Activated naive CD4-positive, alpha-beta T cell treated with anti-CD3 and anti-CD28 coated beads, Interleukin-2, amount 10 ng/mL, durations not matched to agents 7 days and 5 days (primary cell): ENCODE results near the gene RILPL1.
"Not testable (repeated sequence)": the region's sequence is repeated elsewhere in the genome, so short reads cannot be mapped to it uniquely, and the experiment has no call there.

Experiments used
- CTCF ChIA-PET: fragments of 350-600 bp; sonication (Branson Sonifier 250); formaldehyde crosslinking; loops from one replicate; lab custom pipeline; 2021; ENCODE audit warnings: antibody characterized with exemption; lab: Charles Lee
- DNase-seq: peaks from one replicate; pipeline ENCODE4 v3.0.0-alpha.2; 2020
- H3K27ac Mint-ChIP-seq: one replicate; pipeline ENCODE4 v1.8.0; 2021; ENCODE audit warnings: mild to moderate bottlenecking, moderate library complexity, mixed read lengths
- H3K27me3 Mint-ChIP-seq: one replicate; pipeline ENCODE4 v1.8.0; 2021; ENCODE audit warnings: mild to moderate bottlenecking, mixed read lengths
- H3K36me3 Mint-ChIP-seq: one replicate; pipeline ENCODE4 v1.8.0; 2021; ENCODE audit warnings: mixed read lengths
- H3K4me1 Mint-ChIP-seq: one replicate; pipeline ENCODE4 v1.8.0; 2021; ENCODE audit warnings: mixed read lengths
- H3K4me3 Mint-ChIP-seq: one replicate; pipeline ENCODE4 v1.8.0; 2021; ENCODE audit warnings: mild to moderate bottlenecking, moderate library complexity, mixed read lengths
- H3K9me3 Mint-ChIP-seq: one replicate; pipeline ENCODE4 v1.8.0; 2021; ENCODE audit warnings: mixed read lengths

Gene RILPL1

GRCh38 chr12:123478069-123478468, 55.5 kb downstream of the RILPL1 start:
- Mint-ChIP-seq H3K36me3 (peaks cover 8% of the 10 kb centered on the region), H3K9me3 (no peaks in the 10 kb centered on the region), H3K27ac (no peak overlapping the region), H3K27me3 (no peaks in the 10 kb centered on the region), H3K4me1 (peaks cover 35% of the 10 kb centered on the region), H3K4me3 (no peak overlapping the region)
- CTCF ChIA-PET: no interaction called here
- no peak for DNase-seq

GRCh38 chr12:123475246-123475703, 58.2 kb downstream of the RILPL1 start:
- H3K27ac Mint-ChIP-seq: peak overlapping the region; percentile 81
- H3K27me3 Mint-ChIP-seq: no peaks in the 10 kb centered on the region
- DNase-seq: no peak
- CTCF ChIA-PET: interaction anchor here (0.6 kb wide), 1 partner anchor 107 kb away, joined by 3 read pairs; no protein-coding TSS in a partner anchor
- peak overlapping the region; percentile 30 for H3K4me3 Mint-ChIP-seq
- H3K9me3 Mint-ChIP-seq: no peaks in the 10 kb centered on the region
- H3K36me3 Mint-ChIP-seq: peaks cover 12% of the 10 kb centered on the region
- peaks cover 28% of the 10 kb centered on the region for H3K4me1 Mint-ChIP-seq

GRCh38 chr12:123474485-123475245, 58.9 kb downstream of the RILPL1 start:
- no peak for DNase-seq
- Mint-ChIP-seq H3K27me3 (no peaks in the 10 kb centered on the region), H3K4me3 (peak overlapping the region; percentile 30), H3K4me1 (peaks cover 24% of the 10 kb centered on the region), H3K36me3 (peaks cover 12% of the 10 kb centered on the region), H3K9me3 (no peaks in the 10 kb centered on the region), H3K27ac (peak overlapping the region; percentile 81)
- CTCF ChIA-PET: interaction anchor here (0.6 kb wide), 1 partner anchor 107 kb away, joined by 3 read pairs; no protein-coding TSS in a partner anchor

GRCh38 chr12:123472438-123472849, 61.1 kb downstream of the RILPL1 start:
- Mint-ChIP-seq H3K9me3 (no peaks in the 10 kb centered on the region), H3K4me1 (peaks cover 22% of the 10 kb centered on the region), H3K36me3 (peaks cover 16% of the 10 kb centered on the region), H3K27me3 (no peaks in the 10 kb centered on the region), H3K27ac (no peak overlapping the region), H3K4me3 (no peak overlapping the region)
- CTCF ChIA-PET: no interaction called here
- no peak for DNase-seq

- no peaks in the 10 kb centered on the region for H3K9me3 Mint-ChIP-seq
- CTCF ChIA-PET: interaction anchor here (1.4 kb wide), 1 partner anchor 11 kb away, joined by 4 read pairs; no protein-coding TSS in a partner anchor
- H3K36me3 Mint-ChIP-seq: peaks cover 24% of the 10 kb centered on the region
- H3K27me3 Mint-ChIP-seq: no peaks in the 10 kb centered on the region
- H3K4me1 Mint-ChIP-seq: peaks cover 19% of the 10 kb centered on the region
- no peak overlapping the region for H3K4me3 Mint-ChIP-seq
- no peak for DNase-seq
- no peak overlapping the region for H3K27ac Mint-ChIP-seq
These were observed 62.0 kb downstream of the RILPL1 start for GRCh38 chr12:123471374-123472068.

GRCh38 chr12:123469978-123470377, 63.5 kb downstream of the RILPL1 start:
- CTCF ChIA-PET: interaction anchor here (1.4 kb wide), 1 partner anchor 10 kb away, joined by 4 read pairs; no protein-coding TSS in a partner anchor
- Mint-ChIP-seq H3K27ac (no peak overlapping the region), H3K4me1 (peaks cover 14% of the 10 kb centered on the region), H3K36me3 (peaks cover 33% of the 10 kb centered on the region), H3K27me3 (no peaks in the 10 kb centered on the region), H3K9me3 (no peaks in the 10 kb centered on the region), H3K4me3 (no peak overlapping the region)
- DNase-seq: no peak

- Mint-ChIP-seq H3K4me3 (no peak overlapping the region), H3K36me3 (peaks cover 39% of the 10 kb centered on the region), H3K9me3 (no peaks in the 10 kb centered on the region), H3K27ac (no peak overlapping the region), H3K27me3 (no peaks in the 10 kb centered on the region), H3K4me1 (peaks cover 8% of the 10 kb centered on the region)
- CTCF ChIA-PET: interaction anchor here (1.0 kb wide), 1 partner anchor 42 kb away, joined by 3 read pairs; no protein-coding TSS in a partner anchor
- DNase-seq: no peak
These were observed 64.7 kb downstream of the RILPL1 start for GRCh38 chr12:123468786-123469185.

GRCh38 chr12:123465084-123465483, 68.4 kb downstream of the RILPL1 start:
- CTCF ChIA-PET: no interaction called here
- H3K27me3 Mint-ChIP-seq: no peaks in the 10 kb centered on the region
- no peak overlapping the region for H3K27ac Mint-ChIP-seq
- H3K9me3 Mint-ChIP-seq: no peaks in the 10 kb centered on the region
- no peak for DNase-seq
- H3K4me3 Mint-ChIP-seq: no peak overlapping the region
- H3K4me1 Mint-ChIP-seq: peaks cover 23% of the 10 kb centered on the region
- peaks cover 49% of the 10 kb centered on the region for H3K36me3 Mint-ChIP-seq

- H3K27me3 Mint-ChIP-seq, H3K9me3 Mint-ChIP-seq, H3K4me3 Mint-ChIP-seq, H3K27ac Mint-ChIP-seq, DNase-seq, CTCF ChIA-PET: not testable (repeated sequence)
- H3K36me3 Mint-ChIP-seq: peaks cover 58% of the 10 kb centered on the region
- peaks cover 35% of the 10 kb centered on the region for H3K4me1 Mint-ChIP-seq
These were observed 70.3 kb downstream of the RILPL1 start for GRCh38 chr12:123463174-123463573.

GRCh38 chr12:123457980-123458779, 75.3 kb downstream of the RILPL1 start, which contains the start of gene SNRNP35:
Gene SNRNP35 (plus strand): TSS chr12:123458139. CDS start chr12:123465541, 7,402 bp downstream.
- H3K36me3 Mint-ChIP-seq: peaks cover 25% of the 10 kb centered on the region
- peak; percentile 89 for DNase-seq
- CTCF ChIA-PET: no interaction called here
- no peaks in the 10 kb centered on the region for H3K9me3 Mint-ChIP-seq
- H3K27ac Mint-ChIP-seq: peak within 1 kb of the TSS; percentile 100
- peak within 1 kb of the TSS; percentile 97 for H3K4me3 Mint-ChIP-seq
- no peaks in the 10 kb centered on the region for H3K27me3 Mint-ChIP-seq
- peaks cover 27% of the 10 kb centered on the region for H3K4me1 Mint-ChIP-seq

GRCh38 chr12:123453165-123453564, 80.4 kb downstream of the RILPL1 start:
- H3K27ac Mint-ChIP-seq: no peak overlapping the region
- no peaks in the 10 kb centered on the region for H3K27me3 Mint-ChIP-seq
- peaks cover 5% of the 10 kb centered on the region for H3K36me3 Mint-ChIP-seq
- no peaks in the 10 kb centered on the region for H3K9me3 Mint-ChIP-seq
- H3K4me1 Mint-ChIP-seq: peaks cover 23% of the 10 kb centered on the region
- DNase-seq: peak; percentile 47
- CTCF ChIA-PET: no interaction called here
- H3K4me3 Mint-ChIP-seq: no peak overlapping the region

GRCh38 chr12:123452276-123452550, 81.3 kb downstream of the RILPL1 start:
- H3K4me1 Mint-ChIP-seq: peaks cover 28% of the 10 kb centered on the region
- H3K9me3 Mint-ChIP-seq, DNase-seq, H3K36me3 Mint-ChIP-seq, H3K4me3 Mint-ChIP-seq, CTCF ChIA-PET, H3K27me3 Mint-ChIP-seq: not testable (repeated sequence)
- peak overlapping the region; percentile 69 for H3K27ac Mint-ChIP-seq

- peaks cover 2% of the 10 kb centered on the region for H3K36me3 Mint-ChIP-seq
- no peak overlapping the region for H3K4me3 Mint-ChIP-seq
- CTCF ChIA-PET: no interaction called here
- H3K9me3 Mint-ChIP-seq: no peaks in the 10 kb centered on the region
- H3K27ac Mint-ChIP-seq: peak overlapping the region; percentile 24
- no peak for DNase-seq
- peaks cover 37% of the 10 kb centered on the region for H3K4me1 Mint-ChIP-seq
- no peaks in the 10 kb centered on the region for H3K27me3 Mint-ChIP-seq
These were observed 82.9 kb downstream of the RILPL1 start for GRCh38 chr12:123450636-123451035.

GRCh38 chr12:123449856-123450255, 83.7 kb downstream of the RILPL1 start:
- Mint-ChIP-seq H3K9me3 (no peaks in the 10 kb centered on the region), H3K27ac (peak overlapping the region; percentile 84), H3K36me3 (peaks cover 2% of the 10 kb centered on the region), H3K4me3 (no peak overlapping the region), H3K4me1 (peaks cover 41% of the 10 kb centered on the region), H3K27me3 (no peaks in the 10 kb centered on the region)
- no peak for DNase-seq
- CTCF ChIA-PET: interaction anchor here (1.6 kb wide), 1 partner anchor 12 kb away, joined by 4 read pairs; no protein-coding TSS in a partner anchor
